Measurements from ENCODE around the gene ANKRD44. TPM values are rescaled to one million over a fixed set of nuclear protein-coding genes. Genes with fewer than 3 reads are reported as not detected.

The ANKRD44 gene
- total and polyA plus RNA-seq, 2 experiments from 2014 or later = 2.9 to 4.9 TPM

GRCh38 chr2:197259470-197259999, 51.0 kb downstream of the ANKRD44 start:
- no peak overlapping the region for H2AFZ ChIP-seq
- TF ChIP-seq EZH2 (IDR thresholded peaks at IDR 0.05; ENCODE audit: insufficient read depth, poor library complexity, severe bottlenecking) (no peak), EZH2phosphoT487 (IDR thresholded peaks at IDR 0.05; ENCODE audit: insufficient read depth, low read depth) (no peak)
- WGBS, 2 experiments (ENCODE audit: low coverage in 1 of 2, low lambda C conversion rate in 2 of 2, missing lambda C conversion rate in 2 of 2) = 96 to 99% methylated on average over 3 of the region's 3 CpGs
- H3K79me2 ChIP-seq (ENCODE audit: insufficient read depth) = no peaks in the 10 kb centered on the region
- no peak overlapping the region for H3K4me2 ChIP-seq (ENCODE audit: unreplicated experiment)
- H3K27ac ChIP-seq = no peak overlapping the region
- no peak for DNase-seq
- no peaks in the 10 kb centered on the region for H4K20me1 ChIP-seq (ENCODE audit: insufficient read depth)
- no peak overlapping the region for H3K9ac ChIP-seq
- no peak overlapping the region for H3K4me3 ChIP-seq
- H3K36me3 ChIP-seq (ENCODE audit: low read depth) = no peaks in the 10 kb centered on the region
- H3K9me2 ChIP-seq (ENCODE audit: insufficient read depth) = no peaks in the 10 kb centered on the region
- H3K4me1 ChIP-seq (ENCODE audit: insufficient read depth) = peaks cover 30% of the 10 kb centered on the region
- in situ Hi-C loops (cut with MboI) = no loop called here
- H3K9me3 ChIP-seq (ENCODE audit: low read depth) = no peaks in the 10 kb centered on the region
- no peaks in the 10 kb centered on the region for H3K27me3 ChIP-seq (replicated peaks; ENCODE audit: insufficient read depth)
- peaks cover 20% of the 10 kb centered on the region; the same call in 1 of the 2 replicates for H3F3A ChIP-seq (ENCODE audit: insufficient read depth)

DNA sequence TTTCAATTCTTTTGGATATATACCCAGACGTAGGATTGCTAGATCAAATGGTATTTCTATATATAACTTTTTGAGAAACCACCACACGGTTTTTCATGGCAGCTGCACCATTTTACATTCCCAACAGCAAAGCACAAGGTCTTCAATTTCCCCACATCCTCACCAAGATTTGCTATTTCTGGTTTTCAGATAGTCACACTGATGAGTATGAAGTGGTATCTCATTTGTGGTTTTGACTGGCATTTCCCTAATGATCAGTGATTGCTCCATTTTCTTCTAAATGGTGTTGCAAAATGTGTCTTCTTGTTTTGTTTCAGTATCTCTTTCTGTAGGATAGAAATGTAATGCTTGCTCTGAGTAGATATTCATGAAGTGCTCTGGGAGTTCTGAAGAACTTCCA, 52.0 kb downstream of the ANKRD44 start:
- no peaks in the 10 kb centered on the region for H3K79me2 ChIP-seq (ENCODE audit: insufficient read depth)
- H3K9me2 ChIP-seq (ENCODE audit: insufficient read depth) = no peaks in the 10 kb centered on the region
- no peak overlapping the region for H3K9ac ChIP-seq
- no peak overlapping the region for H3K27ac ChIP-seq
- H3K27me3 ChIP-seq (replicated peaks; ENCODE audit: insufficient read depth) = no peaks in the 10 kb centered on the region
- peaks cover 30% of the 10 kb centered on the region for H3K4me1 ChIP-seq (ENCODE audit: insufficient read depth)
- in situ Hi-C loops (cut with MboI) = no loop called here
- H4K20me1 ChIP-seq (ENCODE audit: insufficient read depth) = no peaks in the 10 kb centered on the region
- peak; percentile 38 for DNase-seq
- H2AFZ ChIP-seq = no peak overlapping the region
- no peak overlapping the region for H3K4me2 ChIP-seq (ENCODE audit: unreplicated experiment)
- peaks cover 21% of the 10 kb centered on the region; the same call in 1 of the 2 replicates for H3F3A ChIP-seq (ENCODE audit: insufficient read depth)
- H3K9me3 ChIP-seq (ENCODE audit: low read depth) = no peaks in the 10 kb centered on the region
- H3K36me3 ChIP-seq (ENCODE audit: low read depth) = no peaks in the 10 kb centered on the region
- TF ChIP-seq EZH2phosphoT487 (IDR thresholded peaks at IDR 0.05; ENCODE audit: insufficient read depth, low read depth) = no peak
- no peak for TF ChIP-seq EZH2 (IDR thresholded peaks at IDR 0.05; ENCODE audit: insufficient read depth, poor library complexity, severe bottlenecking)
- WGBS, 2 experiments (ENCODE audit: low coverage in 1 of 2, low lambda C conversion rate in 2 of 2, missing lambda C conversion rate in 2 of 2) = 54 to 71% methylated on average over 2 of the region's 2 CpGs
- no peak overlapping the region for H3K4me3 ChIP-seq

GRCh38 chr2:197256547-197257170, 53.9 kb downstream of the ANKRD44 start:
- Histone ChIP-seq H3K79me2 (ENCODE audit: insufficient read depth) (no peaks in the 10 kb centered on the region), H3K9me3 (ENCODE audit: low read depth) (no peaks in the 10 kb centered on the region), H3K4me1 (ENCODE audit: insufficient read depth) (peaks cover 30% of the 10 kb centered on the region), H3K9me2 (ENCODE audit: insufficient read depth) (no peaks in the 10 kb centered on the region), H3K4me2 (ENCODE audit: unreplicated experiment) (no peak overlapping the region), H3K9ac (no peak overlapping the region), H3K27me3 (replicated peaks; ENCODE audit: insufficient read depth) (no peaks in the 10 kb centered on the region), H2AFZ (no peak overlapping the region), H4K20me1 (ENCODE audit: insufficient read depth) (no peaks in the 10 kb centered on the region), H3K36me3 (ENCODE audit: low read depth) (no peaks in the 10 kb centered on the region), H3K4me3 (no peak overlapping the region), H3K27ac (no peak overlapping the region), H3F3A (ENCODE audit: insufficient read depth) (peaks cover 24% of the 10 kb centered on the region)
- in situ Hi-C loops (cut with MboI) = no loop called here
- DNase-seq = no peak
- TF ChIP-seq EZH2phosphoT487 (IDR thresholded peaks at IDR 0.05; ENCODE audit: insufficient read depth, low read depth) = no peak
- no peak for TF ChIP-seq EZH2 (IDR thresholded peaks at IDR 0.05; ENCODE audit: insufficient read depth, poor library complexity, severe bottlenecking)
- WGBS, 2 experiments (ENCODE audit: low coverage in 1 of 2, low lambda C conversion rate in 2 of 2, missing lambda C conversion rate in 2 of 2) = 75 to 78% methylated on average over 2 of the region's 2 CpGs

- H3K27me3 ChIP-seq (replicated peaks; ENCODE audit: insufficient read depth) = no peaks in the 10 kb centered on the region
- DNase-seq = no peak
- H3K9me2 ChIP-seq (ENCODE audit: insufficient read depth) = no peaks in the 10 kb centered on the region
- H3K79me2 ChIP-seq (ENCODE audit: insufficient read depth) = no peaks in the 10 kb centered on the region
- H4K20me1 ChIP-seq (ENCODE audit: insufficient read depth) = no peaks in the 10 kb centered on the region
- H3K4me3 ChIP-seq = peak overlapping the region; percentile 44
- peaks cover 28% of the 10 kb centered on the region for H3F3A ChIP-seq (ENCODE audit: insufficient read depth)
- H3K9me3 ChIP-seq (ENCODE audit: low read depth) = no peaks in the 10 kb centered on the region
- H3K9ac ChIP-seq = peak overlapping the region; percentile 51
- TF ChIP-seq EZH2 (IDR thresholded peaks at IDR 0.05; ENCODE audit: insufficient read depth, poor library complexity, severe bottlenecking) (no peak), EZH2phosphoT487 (IDR thresholded peaks at IDR 0.05; ENCODE audit: insufficient read depth, low read depth) (no peak)
- peak overlapping the region; percentile 63 for H3K4me2 ChIP-seq (ENCODE audit: unreplicated experiment)
- peak overlapping the region; percentile 68 for H2AFZ ChIP-seq
- in situ Hi-C loops (cut with MboI) = no loop called here
- H3K36me3 ChIP-seq (ENCODE audit: low read depth) = no peaks in the 10 kb centered on the region
- peaks cover 34% of the 10 kb centered on the region for H3K4me1 ChIP-seq (ENCODE audit: insufficient read depth)
- peak overlapping the region; percentile 67 for H3K27ac ChIP-seq
Observed at GRCh38 chr2:197256021-197256420, 54.6 kb downstream of the ANKRD44 start.
